ENCODE measurements around the gene ACOXL. TPM values are rescaled to one million over a fixed set of nuclear protein-coding genes. Genes with fewer than 3 reads are reported as not detected.

ACOXL gene
- total and polyA plus RNA-seq, 10 of the 15 experiments (the other 5 are each of a cell fraction or from before 2014, with no cell fraction given), result 0.05 to 1.3 (median 0.71) TPM

GRCh38 chr2:111061191-111061590 lies 328.8 kb downstream of the ACOXL start:
- no peak for TF ChIP-seq PAX8 (IDR thresholded peaks at IDR 0.05)
- TF ChIP-seq NR2C1 (IDR thresholded peaks at IDR 0.05), result 0 out of 2 replicates have a peak, but pooled peaks have one; percentile 7
- peak; percentile 58 for TF ChIP-seq NR2F1 (conservative IDR thresholded peaks at IDR 0.05)
- TF ChIP-seq ZNF274 (IDR thresholded peaks at IDR 0.05; ENCODE audit: insufficient read depth, insufficient read length), result no peak
- TF ChIP-seq ZNF24 (IDR thresholded peaks at IDR 0.05), result peak; percentile 44; the same call in 1 of the 2 replicates
- Histone ChIP-seq H3K9ac (ENCODE audit: control insufficient read depth, insufficient read depth, low read length) (no peak overlapping the region), H3K79me2 (ENCODE audit: control insufficient read depth, insufficient read depth, low read length) (no peaks in the 10 kb centered on the region), H3K4me1 (ENCODE audit: control insufficient read depth, insufficient read depth, low read length) (peaks cover 19% of the 10 kb centered on the region), H3K27me3 (replicated peaks in 1 of 2; ENCODE audit: control insufficient read depth in 2 of 2, insufficient read depth in 2 of 2, low read length in 1 of 2) (0 out of 4 replicates have a peak, but pooled peaks cover 0 to 2% of the 10 kb centered on the region in 2 experiments), H4K20me1 (ENCODE audit: control insufficient read depth, insufficient read depth) (no peaks in the 10 kb centered on the region), H3K9me3 (replicated peaks; ENCODE audit: control insufficient read depth, insufficient read depth, low read length) (peaks cover 16% of the 10 kb centered on the region; the same call in 2 of the 3 replicates), H3K36me3 (ENCODE audit: control insufficient read depth in 2 of 2, insufficient read depth in 2 of 2, low read length in 1 of 2) (no peaks in the 10 kb centered on the region), H3K4me2 (ENCODE audit: control insufficient read depth, insufficient read depth) (no peak overlapping the region), H2AFZ (ENCODE audit: control insufficient read depth, low read depth, low read length) (no peak overlapping the region), H3K4me3 (no peak overlapping the region), H3K27ac (ENCODE audit: control insufficient read depth, insufficient read depth) (no peak overlapping the region)
- intact Hi-C loops (cut with micrococcal nuclease; ENCODE audit: unreplicated experiment), result no loop called here
- ChIA-PET RAD21 (ENCODE audit: unreplicated experiment) (interaction anchor here (1.0 kb wide), 1 partner anchor 52 kb away, joined by 3 read pairs; no protein-coding TSS in a partner anchor), CTCF (interaction anchor here (0.9 kb wide), 2 partner anchors 9 to 13 kb away, joined by 3 read pairs; no protein-coding TSS in a partner anchor), POLR2A (no interaction called here), SMC1A (ENCODE audit: uncharacterized antibody, unreplicated experiment) (interaction anchor here (1.1 kb wide), 1 partner anchor 12 kb away, joined by 6 read pairs; no protein-coding TSS in a partner anchor)
- no TSS peak for BruUV-seq (replicated peaks)
- WGBS (ENCODE audit: insufficient coverage, insufficient replicate concordance, low lambda C conversion rate, missing lambda C conversion rate), result 100% methylated on average over 1 of the region's 1 CpG
- DNase-seq (ENCODE audit: low read depth, low spot score), result no peak
- FAIRE-seq, result no peak
- no peak for ATAC-seq
- in situ Hi-C loops (cut with MboI), result no loop called here

GRCh38 chr2:111062417-111062816 lies 330.0 kb downstream of the ACOXL start:
- peak; percentile 80 for FAIRE-seq
- intact Hi-C loops (cut with micrococcal nuclease; ENCODE audit: unreplicated experiment) (no loop called here), in situ Hi-C loops (cut with MboI) (no loop called here)
- no peak overlapping the region for H3K4me3 ChIP-seq
- no peak overlapping the region for H3K27ac ChIP-seq (ENCODE audit: control insufficient read depth, insufficient read depth)
- ChIA-PET SMC1A (ENCODE audit: uncharacterized antibody, unreplicated experiment) (interaction anchor here (0.9 to 1.5 kb wide), 9 partner anchors 9 to 254 kb away, joined by 3 to 10 read pairs (median 4); no protein-coding TSS in a partner anchor), CTCF (interaction anchor here (0.5 to 1.2 kb wide), 5 partner anchors 11 to 38 kb away, joined by 3 to 6 read pairs (median 4); no protein-coding TSS in a partner anchor), RAD21 (ENCODE audit: unreplicated experiment) (interaction anchor here (1.1 to 1.6 kb wide), 3 partner anchors 10 to 106 kb away, joined by 3 to 5 read pairs (median 4); no protein-coding TSS in a partner anchor), POLR2A (no interaction called here)
- 0 out of 4 replicates have a peak, but pooled peaks cover 0 to 2% of the 10 kb centered on the region in 2 experiments for H3K27me3 ChIP-seq (replicated peaks in 1 of 2; ENCODE audit: control insufficient read depth in 2 of 2, insufficient read depth in 2 of 2, low read length in 1 of 2)
- BruUV-seq (replicated peaks), result no TSS peak
- peaks cover 16% of the 10 kb centered on the region; the same call in 2 of the 3 replicates for H3K9me3 ChIP-seq (replicated peaks; ENCODE audit: control insufficient read depth, insufficient read depth, low read length)
- H3K9ac ChIP-seq (ENCODE audit: control insufficient read depth, insufficient read depth, low read length), result no peak overlapping the region
- no peaks in the 10 kb centered on the region for H4K20me1 ChIP-seq (ENCODE audit: control insufficient read depth, insufficient read depth)
- WGBS (ENCODE audit: insufficient coverage, insufficient replicate concordance, low lambda C conversion rate, missing lambda C conversion rate), result 0% methylated on average over 2 of the region's 2 CpGs
- H3K4me2 ChIP-seq (ENCODE audit: control insufficient read depth, insufficient read depth), result peak overlapping the region; percentile 30; the same call in 1 of the 2 replicates
- no peak for DNase-seq (ENCODE audit: low read depth, low spot score)
- H2AFZ ChIP-seq (ENCODE audit: control insufficient read depth, low read depth, low read length), result no peak overlapping the region
- H3K4me1 ChIP-seq (ENCODE audit: control insufficient read depth, insufficient read depth, low read length), result peaks cover 11% of the 10 kb centered on the region
- ATAC-seq, result peak; percentile 80
- H3K36me3 ChIP-seq (ENCODE audit: control insufficient read depth in 2 of 2, insufficient read depth in 2 of 2, low read length in 1 of 2), result no peaks in the 10 kb centered on the region
- no peaks in the 10 kb centered on the region for H3K79me2 ChIP-seq (ENCODE audit: control insufficient read depth, insufficient read depth, low read length)
- 0 out of 2 replicates have a peak, but pooled peaks have one; percentile 32 for TF ChIP-seq CBX5 (IDR thresholded peaks at IDR 0.05; ENCODE audit: low read depth)
- no peak for TF ChIP-seq ZZZ3 (IDR thresholded peaks at IDR 0.05; ENCODE audit: control insufficient read depth, insufficient read length, low read depth)
- TF ChIP-seq IKZF2 (IDR thresholded peaks at IDR 0.05), result peak in 1 of 2 experiments; percentile 35; a peak in 1 of 4 replicates
- TF ChIP-seq TCF12 (IDR thresholded peaks at IDR 0.05; ENCODE audit: low read depth, low read length), result no peak
- 0 out of 2 replicates have a peak, but pooled peaks have one; percentile 50 for TF ChIP-seq CBFB (IDR thresholded peaks at IDR 0.05; ENCODE audit: low read depth)
- TF ChIP-seq ATF2 (IDR thresholded peaks at IDR 0.05; ENCODE audit: low read length), result peak; percentile 76
- peak; percentile 79 for TF ChIP-seq RUNX3 (IDR thresholded peaks at IDR 0.05; ENCODE audit: low read length)
- no peak for TF ChIP-seq SKIL (IDR thresholded peaks at IDR 0.05; ENCODE audit: low read depth, poor library complexity, severe bottlenecking)
- no peak for TF ChIP-seq POU2F2 (IDR thresholded peaks at IDR 0.05; ENCODE audit: borderline replicate concordance, low read depth, low read length)
- 0 out of 2 replicates have a peak, but pooled peaks have one; percentile 51 for TF ChIP-seq MXI1 (IDR thresholded peaks at IDR 0.05; ENCODE audit: low read depth, low read length)

All from GM12878 (cell line).